GM08714 (cell line): Measurements from ENCODE around the gene LRRC39.
"Not testable (repeated sequence)": the region's sequence is repeated elsewhere in the genome, so short reads cannot be mapped to it uniquely, and the experiment has no call there.

ENCODE experiments used
- H3K4me3 ChIP-seq: fragments of 200-500 bp; sonication (Bioruptor generic); 2 replicates; pipeline ENCODE4 v1.5.1; 2014; ENCODE audit warnings: mild to moderate bottlenecking, low read length, inconsistent platforms
- ZNF274 ChIP-seq: IDR thresholded peaks from 2 replicates; pipeline ENCODE4 v1.6.1; 2012; ENCODE audit warnings: mild to moderate bottlenecking, low read depth, low read length

Gene LRRC39

GRCh38 chr1:100178091-100178490, at the start of gene LRRC39:
LRRC39 (minus strand) TSS chr1:100178256; CDS start chr1:100168516, 9,740 bp downstream.
- no peak within 1 kb of the TSS for H3K4me3 ChIP-seq
- no peak for TF ChIP-seq ZNF274

GRCh38 chr1:100222428-100222827, 44.4 kb upstream of the LRRC39 start:
- TF ChIP-seq ZNF274 = no peak
- H3K4me3 ChIP-seq = no peak overlapping the region

GRCh38 chr1:100219883-100220282, 41.8 kb upstream of the LRRC39 start:
- no peak overlapping the region for H3K4me3 ChIP-seq
- TF ChIP-seq ZNF274 = no peak

GRCh38 chr1:100219457-100219856, 41.4 kb upstream of the LRRC39 start:
- TF ChIP-seq ZNF274 = no peak
- H3K4me3 ChIP-seq = no peak overlapping the region

- no peak for TF ChIP-seq ZNF274
- H3K4me3 ChIP-seq = no peak overlapping the region
Observed at GRCh38 chr1:100217834-100218233, 39.8 kb upstream of the LRRC39 start.

GRCh38 chr1:100215101-100215500, 37.0 kb upstream of the LRRC39 start:
- H3K4me3 ChIP-seq = no peak overlapping the region
- TF ChIP-seq ZNF274 = no peak

- no peak overlapping the region for H3K4me3 ChIP-seq
- TF ChIP-seq ZNF274 = no peak
Observed at GRCh38 chr1:100213141-100213540, 35.1 kb upstream of the LRRC39 start.

- no peak overlapping the region for H3K4me3 ChIP-seq
- TF ChIP-seq ZNF274 = no peak
Observed at GRCh38 chr1:100206301-100206700, 28.2 kb upstream of the LRRC39 start.

GRCh38 chr1:100205593-100205992, 27.5 kb upstream of the LRRC39 start:
- not testable (repeated sequence) for H3K4me3 ChIP-seq

GRCh38 chr1:100205103-100205502, 27.0 kb upstream of the LRRC39 start:
- H3K4me3 ChIP-seq = not testable (repeated sequence)

- H3K4me3 ChIP-seq = not testable (repeated sequence)
Observed at GRCh38 chr1:100202703-100203102, 24.6 kb upstream of the LRRC39 start.

- not testable (repeated sequence) for H3K4me3 ChIP-seq
Observed at GRCh38 chr1:100200060-100200459, 22.0 kb upstream of the LRRC39 start.

GRCh38 chr1:100198596-100198995, 20.5 kb upstream of the LRRC39 start:
- no peak overlapping the region for H3K4me3 ChIP-seq
- TF ChIP-seq ZNF274 = no peak

GRCh38 chr1:100188617-100189016, 10.6 kb upstream of the LRRC39 start:
- no peak for TF ChIP-seq ZNF274
- no peak overlapping the region for H3K4me3 ChIP-seq

GRCh38 chr1:100187912-100188311, 9.9 kb upstream of the LRRC39 start:
- no peak for TF ChIP-seq ZNF274
- H3K4me3 ChIP-seq = no peak overlapping the region

GRCh38 chr1:100184536-100184935, 6.5 kb upstream of the LRRC39 start:
- TF ChIP-seq ZNF274 = no peak
- H3K4me3 ChIP-seq = no peak overlapping the region

GRCh38 chr1:100183370-100183769, 5.3 kb upstream of the LRRC39 start:
- no peak overlapping the region for H3K4me3 ChIP-seq
- no peak for TF ChIP-seq ZNF274
